ENCODE results near the gene LHPP. TPM values are rescaled to one million over a fixed set of nuclear protein-coding genes. Genes with fewer than 3 reads are reported as not detected.
A peak's percentile ranks its signal among the peaks of the same experiment; 100 is the strongest.

The LHPP gene
- total and polyA plus RNA-seq, 2 donors (not counting 1 experiment from before 2014, with no cell fraction given): 10.2 to 15.6 TPM

GRCh38 chr10:124526621-124527267 lies 65.1 kb downstream of the LHPP start:
- H3K4me2 ChIP-seq (ENCODE audit: extremely low read depth, insufficient read depth, low read length): no peak overlapping the region

GRCh38 chr10:124527874-124528395 lies 66.3 kb downstream of the LHPP start:
- DNase-seq (ENCODE audit: low read depth in 2 of 2): no peak
- Histone ChIP-seq H3K79me2 (ENCODE audit: control insufficient read depth, insufficient read depth, low read length) (no peaks in the 10 kb centered on the region), H4K20me1 (ENCODE audit: control insufficient read depth, extremely low read depth, insufficient read depth, low read length) (no peaks in the 10 kb centered on the region), H3K27me3 (ENCODE audit: control insufficient read depth, insufficient read depth, low read length) (no peaks in the 10 kb centered on the region), H3K36me3 (ENCODE audit: control insufficient read depth, insufficient read depth, low read length) (no peaks in the 10 kb centered on the region), H3K4me1 (ENCODE audit: control insufficient read depth, extremely low read depth, insufficient read depth, low read length) (peaks cover 3% of the 10 kb centered on the region), H2AFZ (ENCODE audit: low read length) (no peak overlapping the region), H3K27ac (ENCODE audit: insufficient read depth, low read length) (no peak overlapping the region), H3K9ac (ENCODE audit: insufficient read depth, low read length) (no peak overlapping the region), H3K4me3 (replicated peaks in 1 of 4; ENCODE audit: control extremely low read depth in 1 of 4, insufficient read depth in 1 of 4, low read depth in 3 of 4, low read length in 4 of 4) (no peak overlapping the region), H3K4me2 (ENCODE audit: extremely low read depth, insufficient read depth, low read length) (no peak overlapping the region), H3K9me3 (ENCODE audit: control insufficient read depth, insufficient read depth, low read depth, low read length) (no peaks in the 10 kb centered on the region)
- TF ChIP-seq EZH2 (IDR thresholded peaks at IDR 0.05; ENCODE audit: low read length, missing control alignments): no peak
- TF ChIP-seq, protein P1, sequence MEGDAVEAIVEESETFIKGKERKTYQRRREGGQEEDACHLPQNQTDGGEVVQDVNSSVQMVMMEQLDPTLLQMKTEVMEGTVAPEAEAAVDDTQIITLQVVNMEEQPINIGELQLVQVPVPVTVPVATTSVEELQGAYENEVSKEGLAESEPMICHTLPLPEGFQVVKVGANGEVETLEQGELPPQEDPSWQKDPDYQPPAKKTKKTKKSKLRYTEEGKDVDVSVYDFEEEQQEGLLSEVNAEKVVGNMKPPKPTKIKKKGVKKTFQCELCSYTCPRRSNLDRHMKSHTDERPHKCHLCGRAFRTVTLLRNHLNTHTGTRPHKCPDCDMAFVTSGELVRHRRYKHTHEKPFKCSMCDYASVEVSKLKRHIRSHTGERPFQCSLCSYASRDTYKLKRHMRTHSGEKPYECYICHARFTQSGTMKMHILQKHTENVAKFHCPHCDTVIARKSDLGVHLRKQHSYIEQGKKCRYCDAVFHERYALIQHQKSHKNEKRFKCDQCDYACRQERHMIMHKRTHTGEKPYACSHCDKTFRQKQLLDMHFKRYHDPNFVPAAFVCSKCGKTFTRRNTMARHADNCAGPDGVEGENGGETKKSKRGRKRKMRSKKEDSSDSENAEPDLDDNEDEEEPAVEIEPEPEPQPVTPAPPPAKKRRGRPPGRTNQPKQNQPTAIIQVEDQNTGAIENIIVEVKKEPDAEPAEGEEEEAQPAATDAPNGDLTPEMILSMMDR (conservative IDR thresholded peaks at IDR 0.05 in 1 of 2, IDR thresholded peaks at IDR 0.05 in 1 of 2; ENCODE audit: low read depth in 1 of 2, low read length in 2 of 2): no peak

More at GRCh38 chr10:124526621-124527267, 65.1 kb downstream of the LHPP start:
- TF ChIP-seq EZH2 (IDR thresholded peaks at IDR 0.05; ENCODE audit: low read length, missing control alignments): no peak
- TF ChIP-seq, protein P1 (conservative IDR thresholded peaks at IDR 0.05 in 1 of 2, IDR thresholded peaks at IDR 0.05 in 1 of 2; ENCODE audit: low read depth in 1 of 2, low read length in 2 of 2): no peak
- Histone ChIP-seq H2AFZ (ENCODE audit: low read length) (no peak overlapping the region), H3K9me3 (ENCODE audit: control insufficient read depth, insufficient read depth, low read depth, low read length) (no peaks in the 10 kb centered on the region), H3K9ac (ENCODE audit: insufficient read depth, low read length) (no peak overlapping the region), H3K27ac (ENCODE audit: insufficient read depth, low read length) (no peak overlapping the region), H3K36me3 (ENCODE audit: control insufficient read depth, insufficient read depth, low read length) (no peaks in the 10 kb centered on the region), H3K79me2 (ENCODE audit: control insufficient read depth, insufficient read depth, low read length) (no peaks in the 10 kb centered on the region), H3K27me3 (ENCODE audit: control insufficient read depth, insufficient read depth, low read length) (no peaks in the 10 kb centered on the region), H3K4me1 (ENCODE audit: control insufficient read depth, extremely low read depth, insufficient read depth, low read length) (peaks cover 3% of the 10 kb centered on the region), H4K20me1 (ENCODE audit: control insufficient read depth, extremely low read depth, insufficient read depth, low read length) (no peaks in the 10 kb centered on the region), H3K4me3 (replicated peaks in 1 of 4; ENCODE audit: control extremely low read depth in 1 of 4, insufficient read depth in 1 of 4, low read depth in 3 of 4, low read length in 4 of 4) (no peak overlapping the region)
- DNase-seq (ENCODE audit: low read depth in 2 of 2): no peak

GRCh38 chr10:124529661-124530214 lies 68.1 kb downstream of the LHPP start:
- Histone ChIP-seq H3K27ac (ENCODE audit: insufficient read depth, low read length) (no peak overlapping the region), H3K4me3 (replicated peaks in 1 of 4; ENCODE audit: control extremely low read depth in 1 of 4, insufficient read depth in 1 of 4, low read depth in 3 of 4, low read length in 4 of 4) (no peak overlapping the region), H4K20me1 (ENCODE audit: control insufficient read depth, extremely low read depth, insufficient read depth, low read length) (no peaks in the 10 kb centered on the region), H3K9me3 (ENCODE audit: control insufficient read depth, insufficient read depth, low read depth, low read length) (no peaks in the 10 kb centered on the region), H3K4me1 (ENCODE audit: control insufficient read depth, extremely low read depth, insufficient read depth, low read length) (no peaks in the 10 kb centered on the region), H3K9ac (ENCODE audit: insufficient read depth, low read length) (no peak overlapping the region), H2AFZ (ENCODE audit: low read length) (no peak overlapping the region), H3K36me3 (ENCODE audit: control insufficient read depth, insufficient read depth, low read length) (no peaks in the 10 kb centered on the region), H3K79me2 (ENCODE audit: control insufficient read depth, insufficient read depth, low read length) (no peaks in the 10 kb centered on the region), H3K27me3 (ENCODE audit: control insufficient read depth, insufficient read depth, low read length) (no peaks in the 10 kb centered on the region), H3K4me2 (ENCODE audit: extremely low read depth, insufficient read depth, low read length) (peak overlapping the region; percentile 27)
- no peak for TF ChIP-seq EZH2 (IDR thresholded peaks at IDR 0.05; ENCODE audit: low read length, missing control alignments)
- TF ChIP-seq, protein P1 (conservative IDR thresholded peaks at IDR 0.05 in 1 of 2, IDR thresholded peaks at IDR 0.05 in 1 of 2; ENCODE audit: low read depth in 1 of 2, low read length in 2 of 2): no peak
- no peak for DNase-seq (ENCODE audit: low read depth in 2 of 2)
